ENCODE measurements around the gene C19orf38. TPM values are rescaled to one million over a fixed set of nuclear protein-coding genes. Genes with fewer than 3 reads are reported as not detected.
A peak's percentile ranks its signal among the peaks of the same experiment; 100 is the strongest.

Gene C19orf38
- polyA plus RNA-seq, 1 donor from 2014 or later = not detected

DNA sequence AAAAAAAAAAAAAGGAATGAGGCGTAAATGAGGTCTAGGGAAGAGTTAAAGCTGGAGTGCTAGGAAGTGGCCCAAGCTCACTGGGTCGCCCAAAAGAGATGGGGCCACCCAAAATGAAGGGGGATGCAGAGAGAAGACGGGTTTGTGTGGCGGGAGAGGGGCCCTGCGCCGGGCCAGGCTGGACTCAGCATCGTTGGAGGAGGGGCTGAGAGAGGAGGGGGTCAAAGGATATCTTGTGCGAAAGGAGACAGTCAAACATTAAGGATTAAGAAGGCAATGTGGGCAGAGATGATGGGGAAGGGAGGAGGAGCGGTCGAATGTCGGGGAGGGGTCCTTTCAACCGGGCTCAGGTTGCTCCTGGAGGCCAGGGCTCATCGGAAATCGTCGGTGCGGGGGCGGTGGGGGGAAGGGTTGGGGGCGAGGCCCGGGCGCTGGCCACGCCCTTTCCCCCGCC is 22.3 kb downstream of the C19orf38 start:
- no peaks in the 10 kb centered on the region for H3K27me3 ChIP-seq (ENCODE audit: insufficient read depth, low read depth, low read length)
- peak overlapping the region; percentile 26 for H3K4me2 ChIP-seq (ENCODE audit: low read length)
- no peaks in the 10 kb centered on the region for H3K9me2 ChIP-seq (ENCODE audit: insufficient read depth, low read length)
- no peak for TF ChIP-seq RAD21 (conservative IDR thresholded peaks at IDR 0.05)
- TF ChIP-seq, protein P1, sequence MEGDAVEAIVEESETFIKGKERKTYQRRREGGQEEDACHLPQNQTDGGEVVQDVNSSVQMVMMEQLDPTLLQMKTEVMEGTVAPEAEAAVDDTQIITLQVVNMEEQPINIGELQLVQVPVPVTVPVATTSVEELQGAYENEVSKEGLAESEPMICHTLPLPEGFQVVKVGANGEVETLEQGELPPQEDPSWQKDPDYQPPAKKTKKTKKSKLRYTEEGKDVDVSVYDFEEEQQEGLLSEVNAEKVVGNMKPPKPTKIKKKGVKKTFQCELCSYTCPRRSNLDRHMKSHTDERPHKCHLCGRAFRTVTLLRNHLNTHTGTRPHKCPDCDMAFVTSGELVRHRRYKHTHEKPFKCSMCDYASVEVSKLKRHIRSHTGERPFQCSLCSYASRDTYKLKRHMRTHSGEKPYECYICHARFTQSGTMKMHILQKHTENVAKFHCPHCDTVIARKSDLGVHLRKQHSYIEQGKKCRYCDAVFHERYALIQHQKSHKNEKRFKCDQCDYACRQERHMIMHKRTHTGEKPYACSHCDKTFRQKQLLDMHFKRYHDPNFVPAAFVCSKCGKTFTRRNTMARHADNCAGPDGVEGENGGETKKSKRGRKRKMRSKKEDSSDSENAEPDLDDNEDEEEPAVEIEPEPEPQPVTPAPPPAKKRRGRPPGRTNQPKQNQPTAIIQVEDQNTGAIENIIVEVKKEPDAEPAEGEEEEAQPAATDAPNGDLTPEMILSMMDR (IDR thresholded peaks at IDR 0.05; ENCODE audit: poor library complexity, severe bottlenecking) = no peak
- peak; percentile 59 for TF ChIP-seq POLR2AphosphoS5 (IDR thresholded peaks at IDR 0.05)
- TF ChIP-seq TAF1 (IDR thresholded peaks at IDR 0.05; ENCODE audit: low read depth) = peak; percentile 27
- H3K4me3 ChIP-seq (ENCODE audit: low read length) = peak overlapping the region; percentile 62
- H3K9me3 ChIP-seq (ENCODE audit: low read length) = no peaks in the 10 kb centered on the region
- H3K79me2 ChIP-seq (replicated peaks; ENCODE audit: insufficient read depth, low read length) = peaks cover 30% of the 10 kb centered on the region
- no peaks in the 10 kb centered on the region for H4K20me1 ChIP-seq (ENCODE audit: insufficient read depth)
- H2AFZ ChIP-seq (ENCODE audit: low read depth, low read length) = peak overlapping the region; percentile 96
- H3K36me3 ChIP-seq (ENCODE audit: insufficient read depth, low read length) = no peaks in the 10 kb centered on the region
- H3F3A ChIP-seq (ENCODE audit: insufficient read depth, low read length, poor library complexity, severe bottlenecking) = no peaks in the 10 kb centered on the region
- H3K27ac ChIP-seq (ENCODE audit: low read length) = peak overlapping the region; percentile 86
- peak overlapping the region; percentile 70 for H3K9ac ChIP-seq (ENCODE audit: low read length)

DNA sequence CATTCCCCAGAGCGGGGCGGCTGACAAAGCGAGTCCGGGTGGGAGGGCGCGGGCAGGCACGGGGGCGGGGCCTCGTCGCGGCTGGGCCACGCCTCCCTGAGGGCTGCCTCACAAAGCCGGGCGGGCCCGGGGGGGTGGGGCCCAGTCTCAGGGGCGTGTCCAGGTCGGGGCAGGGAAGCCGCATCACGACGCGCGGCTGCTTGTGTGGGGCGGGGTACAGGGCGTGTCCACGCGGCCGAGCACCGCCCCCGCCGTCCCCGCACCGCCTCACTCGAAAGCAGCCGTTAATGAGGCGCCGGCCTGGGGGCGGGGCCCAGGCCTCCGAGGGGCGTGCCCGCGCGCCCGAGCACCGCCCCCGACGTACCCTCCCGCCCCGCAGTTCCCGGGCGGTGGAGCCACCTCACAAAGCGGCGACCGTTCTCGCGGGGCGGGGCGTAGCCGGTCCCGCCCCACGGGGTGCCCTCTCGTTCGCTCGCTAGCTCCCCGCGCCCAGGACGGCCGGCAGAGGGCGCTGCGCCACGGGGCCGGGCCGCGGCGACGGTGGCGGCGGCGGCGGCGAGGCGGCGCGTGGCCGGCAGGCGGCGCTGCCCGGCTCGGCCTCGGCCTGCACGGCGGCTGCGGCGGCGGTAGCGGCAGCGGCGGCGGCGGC is 22.9 kb downstream of the C19orf38 start, which contains the start of gene CARM1:
Gene CARM1 (plus strand): TSS at position 599 of the 649 bp plus-strand sequence. CDS start 150 bp downstream, outside the sequence.
- Histone ChIP-seq H3K9me2 (ENCODE audit: insufficient read depth, low read length) (no peaks in the 10 kb centered on the region), H2AFZ (ENCODE audit: low read depth, low read length) (peak within 1 kb of the TSS; percentile 96), H3K27me3 (ENCODE audit: insufficient read depth, low read depth, low read length) (no peaks in the 10 kb centered on the region), H3F3A (ENCODE audit: insufficient read depth, low read length, poor library complexity, severe bottlenecking) (no peaks in the 10 kb centered on the region), H3K4me2 (ENCODE audit: low read length) (peak within 1 kb of the TSS; percentile 71), H3K9me3 (ENCODE audit: low read length) (no peaks in the 10 kb centered on the region), H3K36me3 (ENCODE audit: insufficient read depth, low read length) (no peaks in the 10 kb centered on the region), H3K4me3 (ENCODE audit: low read length) (peak within 1 kb of the TSS; percentile 90), H4K20me1 (ENCODE audit: insufficient read depth) (no peaks in the 10 kb centered on the region), H3K9ac (ENCODE audit: low read length) (peak within 1 kb of the TSS; percentile 90), H3K27ac (ENCODE audit: low read length) (peak within 1 kb of the TSS; percentile 89), H3K79me2 (replicated peaks; ENCODE audit: insufficient read depth, low read length) (peaks cover 36% of the 10 kb centered on the region)
- peak; percentile 62 for TF ChIP-seq SMC3 (conservative IDR thresholded peaks at IDR 0.05; ENCODE audit: poor library complexity)
- TF ChIP-seq POLR2AphosphoS5 (IDR thresholded peaks at IDR 0.05) = no peak
- peak; percentile 70 for TF ChIP-seq RAD21 (conservative IDR thresholded peaks at IDR 0.05)
- TF ChIP-seq MXI1 (conservative IDR thresholded peaks at IDR 0.05; ENCODE audit: poor library complexity, severe bottlenecking) = peak; percentile 36
- no peak for TF ChIP-seq EZH2 (IDR thresholded peaks at IDR 0.05; ENCODE audit: borderline replicate concordance, insufficient read depth, low read length, poor library complexity, severe bottlenecking)
- TF ChIP-seq, protein P2, sequence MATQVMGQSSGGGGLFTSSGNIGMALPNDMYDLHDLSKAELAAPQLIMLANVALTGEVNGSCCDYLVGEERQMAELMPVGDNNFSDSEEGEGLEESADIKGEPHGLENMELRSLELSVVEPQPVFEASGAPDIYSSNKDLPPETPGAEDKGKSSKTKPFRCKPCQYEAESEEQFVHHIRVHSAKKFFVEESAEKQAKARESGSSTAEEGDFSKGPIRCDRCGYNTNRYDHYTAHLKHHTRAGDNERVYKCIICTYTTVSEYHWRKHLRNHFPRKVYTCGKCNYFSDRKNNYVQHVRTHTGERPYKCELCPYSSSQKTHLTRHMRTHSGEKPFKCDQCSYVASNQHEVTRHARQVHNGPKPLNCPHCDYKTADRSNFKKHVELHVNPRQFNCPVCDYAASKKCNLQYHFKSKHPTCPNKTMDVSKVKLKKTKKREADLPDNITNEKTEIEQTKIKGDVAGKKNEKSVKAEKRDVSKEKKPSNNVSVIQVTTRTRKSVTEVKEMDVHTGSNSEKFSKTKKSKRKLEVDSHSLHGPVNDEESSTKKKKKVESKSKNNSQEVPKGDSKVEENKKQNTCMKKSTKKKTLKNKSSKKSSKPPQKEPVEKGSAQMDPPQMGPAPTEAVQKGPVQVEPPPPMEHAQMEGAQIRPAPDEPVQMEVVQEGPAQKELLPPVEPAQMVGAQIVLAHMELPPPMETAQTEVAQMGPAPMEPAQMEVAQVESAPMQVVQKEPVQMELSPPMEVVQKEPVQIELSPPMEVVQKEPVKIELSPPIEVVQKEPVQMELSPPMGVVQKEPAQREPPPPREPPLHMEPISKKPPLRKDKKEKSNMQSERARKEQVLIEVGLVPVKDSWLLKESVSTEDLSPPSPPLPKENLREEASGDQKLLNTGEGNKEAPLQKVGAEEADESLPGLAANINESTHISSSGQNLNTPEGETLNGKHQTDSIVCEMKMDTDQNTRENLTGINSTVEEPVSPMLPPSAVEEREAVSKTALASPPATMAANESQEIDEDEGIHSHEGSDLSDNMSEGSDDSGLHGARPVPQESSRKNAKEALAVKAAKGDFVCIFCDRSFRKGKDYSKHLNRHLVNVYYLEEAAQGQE (IDR thresholded peaks at IDR 0.05; ENCODE audit: borderline replicate concordance) = no peak
- TF ChIP-seq TAF1 (IDR thresholded peaks at IDR 0.05; ENCODE audit: low read depth) = no peak
- TF ChIP-seq EP300 (conservative IDR thresholded peaks at IDR 0.05; ENCODE audit: poor library complexity, severe bottlenecking) = peak; percentile 29
- TF ChIP-seq, protein P1 (IDR thresholded peaks at IDR 0.05; ENCODE audit: poor library complexity, severe bottlenecking) = peak; percentile 91

Data from neural cell (in vitro differentiated cells).